ENCODE measurements around the gene PPM1A.

DNA sequence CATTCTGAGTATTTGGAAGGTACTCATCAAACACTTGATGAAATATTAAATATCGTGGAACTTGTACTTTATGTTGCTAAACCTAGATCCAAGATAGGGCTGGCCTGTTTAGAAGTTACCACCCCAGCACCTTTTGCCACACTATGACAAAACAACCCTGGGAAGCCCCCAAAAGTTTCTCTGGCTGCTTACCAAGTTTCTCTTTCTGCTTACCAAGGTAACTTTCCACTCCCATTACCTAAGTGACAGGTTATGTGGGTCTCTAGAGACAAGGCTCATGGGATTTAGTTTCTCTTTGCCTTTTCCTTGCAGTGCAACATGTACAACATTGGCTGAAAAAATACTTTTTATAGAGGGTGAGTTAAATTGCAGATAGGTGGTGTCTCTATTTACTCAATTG is 28.9 kb upstream of the PPM1A start:
- TF ChIP-seq TEAD4 (IDR thresholded peaks at IDR 0.05) (no peak), EP300 (IDR thresholded peaks at IDR 0.05; ENCODE audit: borderline replicate concordance) (no peak), CREB1 (IDR thresholded peaks at IDR 0.05; ENCODE audit: low read depth) (no peak), RAD21 (IDR thresholded peaks at IDR 0.05; ENCODE audit: low read depth) (no peak), TCF12 (IDR thresholded peaks at IDR 0.05; ENCODE audit: low read depth) (no peak), TAF1 (IDR thresholded peaks at IDR 0.05; ENCODE audit: low read depth) (no peak), REST (IDR thresholded peaks at IDR 0.05; ENCODE audit: low read depth) (no peak), MAX (IDR thresholded peaks at IDR 0.05) (no peak)
